ENCODE measurements around the gene NDE1. TPM values are rescaled to one million over a fixed set of nuclear protein-coding genes. Genes with fewer than 3 reads are reported as not detected.
A peak's percentile ranks its signal among the peaks of the same experiment; 100 is the strongest.

NDE1 gene
- polyA plus RNA-seq, 1 of the 3 experiments (the other 2 are of a cell fraction): 27.9 TPM

DNA sequence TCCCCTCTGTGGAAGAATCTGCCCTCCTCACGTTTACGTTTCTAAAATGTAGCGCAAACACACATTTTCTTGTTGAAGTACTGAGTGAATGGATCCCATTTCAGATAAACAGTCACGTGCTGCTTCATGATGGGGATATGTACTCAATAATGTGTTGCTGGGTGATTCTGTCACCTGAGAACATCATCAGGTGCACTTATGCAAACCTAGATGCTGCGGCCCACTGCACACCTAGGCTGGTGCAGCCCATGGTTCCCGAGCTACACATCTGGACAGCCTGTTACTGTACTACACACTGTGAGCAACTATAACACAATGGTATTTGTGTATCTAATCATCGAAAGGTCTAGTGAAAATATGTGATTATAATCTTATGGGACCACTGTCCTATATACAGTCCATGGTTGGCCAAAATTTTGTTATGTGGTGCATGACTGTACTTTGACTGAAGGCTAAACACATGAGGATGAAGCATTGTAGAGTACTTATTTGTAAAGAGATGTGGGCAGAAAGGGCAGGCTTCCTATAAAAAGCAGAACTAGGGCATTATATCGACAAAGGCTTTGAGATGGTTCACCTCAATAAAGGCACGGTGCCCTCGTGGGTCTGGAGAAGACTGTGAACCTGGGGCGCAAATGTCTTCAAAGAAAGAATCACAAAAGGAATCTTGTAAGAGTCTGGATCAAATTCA is 33.4 kb upstream of the NDE1 start:
- Histone ChIP-seq H3K4me1 (ENCODE audit: control insufficient read depth in 1 of 2, insufficient read depth in 2 of 2, low read depth in 1 of 2, low read length in 1 of 2) (peaks cover 0 to 10% of the 10 kb centered on the region in 2 experiments; a peak in 1 of 4 replicates), H3K36me3 (replicated peaks in 1 of 2; ENCODE audit: control insufficient read depth in 1 of 2, insufficient read depth in 2 of 2, low read length in 1 of 2) (peaks cover 44 to 70% of the 10 kb centered on the region in 2 experiments), H3K4me2 (no peak overlapping the region), H3K27ac (ENCODE audit: low read depth in 2 of 2, low read length in 1 of 2) (no peak overlapping the region), H3K9me3 (no peaks in the 10 kb centered on the region), H4K20me1 (ENCODE audit: insufficient read depth) (no peaks in the 10 kb centered on the region), H3F3A (replicated peaks; ENCODE audit: insufficient read depth) (no peaks in the 10 kb centered on the region), H3K79me2 (ENCODE audit: insufficient read depth) (no peaks in the 10 kb centered on the region), H3K9me2 (no peaks in the 10 kb centered on the region), H3K4me3 (ENCODE audit: low read depth in 2 of 2, low read length in 1 of 2) (no peak overlapping the region), H2AFZ (ENCODE audit: low read depth) (no peak overlapping the region), H3K27me3 (ENCODE audit: insufficient read depth) (no peaks in the 10 kb centered on the region), H3K9ac (no peak overlapping the region)
- POLR2A ChIA-PET: no interaction called here
- TF ChIP-seq, protein P1, sequence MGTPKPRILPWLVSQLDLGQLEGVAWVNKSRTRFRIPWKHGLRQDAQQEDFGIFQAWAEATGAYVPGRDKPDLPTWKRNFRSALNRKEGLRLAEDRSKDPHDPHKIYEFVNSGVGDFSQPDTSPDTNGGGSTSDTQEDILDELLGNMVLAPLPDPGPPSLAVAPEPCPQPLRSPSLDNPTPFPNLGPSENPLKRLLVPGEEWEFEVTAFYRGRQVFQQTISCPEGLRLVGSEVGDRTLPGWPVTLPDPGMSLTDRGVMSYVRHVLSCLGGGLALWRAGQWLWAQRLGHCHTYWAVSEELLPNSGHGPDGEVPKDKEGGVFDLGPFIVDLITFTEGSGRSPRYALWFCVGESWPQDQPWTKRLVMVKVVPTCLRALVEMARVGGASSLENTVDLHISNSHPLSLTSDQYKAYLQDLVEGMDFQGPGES (IDR thresholded peaks at IDR 0.05; ENCODE audit: low read depth, low read length): no peak
- TF ChIP-seq EZH2phosphoT487 (IDR thresholded peaks at IDR 0.05; ENCODE audit: borderline replicate concordance, low read depth) (no peak), TCF12 (IDR thresholded peaks at IDR 0.05) (no peak), FOXJ3 (CRISPR knock-in tag; IDR thresholded peaks at IDR 0.05) (no peak), GABPA (IDR thresholded peaks at IDR 0.05; ENCODE audit: low read depth) (no peak), ELF1 (IDR thresholded peaks at IDR 0.05) (no peak), YY1 (IDR thresholded peaks at IDR 0.05; ENCODE audit: low read depth) (no peak), SMC3 (IDR thresholded peaks at IDR 0.05; ENCODE audit: low read depth, low read length) (no peak), MEF2A (IDR thresholded peaks at IDR 0.05; ENCODE audit: borderline replicate concordance, low read depth) (no peak)
- TF ChIP-seq, protein P2, sequence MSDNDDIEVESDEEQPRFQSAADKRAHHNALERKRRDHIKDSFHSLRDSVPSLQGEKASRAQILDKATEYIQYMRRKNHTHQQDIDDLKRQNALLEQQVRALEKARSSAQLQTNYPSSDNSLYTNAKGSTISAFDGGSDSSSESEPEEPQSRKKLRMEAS (IDR thresholded peaks at IDR 0.05; ENCODE audit: low read depth): no peak
- DNase-seq: no peak
- WGBS (ENCODE audit: low lambda C conversion rate): 93% methylated on average over 11 of the region's 11 CpGs
- CTCF ChIA-PET: no interaction called here

DNA sequence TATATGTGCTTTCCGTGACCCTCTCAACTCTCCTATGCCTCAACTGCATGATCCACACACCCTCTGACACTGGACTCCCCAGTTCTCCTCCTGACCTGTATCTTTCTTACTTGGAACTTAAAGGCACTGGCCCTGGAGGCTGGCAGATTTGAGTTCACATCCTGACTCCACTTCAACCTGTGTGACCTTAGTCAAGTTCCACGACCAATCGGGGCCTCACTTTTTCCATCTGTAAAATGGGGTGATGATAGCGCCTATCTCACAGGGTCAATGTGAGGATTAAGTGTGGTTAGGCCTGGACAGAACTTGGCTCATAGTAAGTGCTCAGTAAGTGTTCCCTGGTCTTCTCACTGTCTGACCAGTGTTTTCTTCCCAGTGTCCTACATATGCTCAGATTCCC is 32.1 kb upstream of the NDE1 start:
- POLR2A ChIA-PET: no interaction called here

More for the DNA sequence above, 32.1 kb upstream of the NDE1 start:
- Histone ChIP-seq H3K9me3 (no peaks in the 10 kb centered on the region), H3K79me2 (ENCODE audit: insufficient read depth) (no peaks in the 10 kb centered on the region), H3K4me2 (no peak overlapping the region), H3K9ac (no peak overlapping the region), H3K36me3 (replicated peaks in 1 of 2; ENCODE audit: control insufficient read depth in 1 of 2, insufficient read depth in 2 of 2, low read length in 1 of 2) (peaks cover 51 to 67% of the 10 kb centered on the region in 2 experiments), H3K4me3 (ENCODE audit: low read depth in 2 of 2, low read length in 1 of 2) (no peak overlapping the region), H3K27me3 (ENCODE audit: insufficient read depth) (no peaks in the 10 kb centered on the region), H4K20me1 (ENCODE audit: insufficient read depth) (no peaks in the 10 kb centered on the region), H3F3A (replicated peaks; ENCODE audit: insufficient read depth) (no peaks in the 10 kb centered on the region), H3K4me1 (ENCODE audit: control insufficient read depth in 1 of 2, insufficient read depth in 2 of 2, low read depth in 1 of 2, low read length in 1 of 2) (peaks cover 0 to 10% of the 10 kb centered on the region in 2 experiments; a peak in 1 of 4 replicates), H3K9me2 (no peaks in the 10 kb centered on the region), H2AFZ (ENCODE audit: low read depth) (no peak overlapping the region), H3K27ac (ENCODE audit: low read depth in 2 of 2, low read length in 1 of 2) (0 out of 4 replicates have a peak overlapping the region, but pooled peaks of 1 of the 2 experiments have one; percentile 13)
- 97% methylated on average over 4 of the region's 4 CpGs for WGBS (ENCODE audit: low lambda C conversion rate)
- DNase-seq: no peak
- CTCF ChIA-PET: no interaction called here
- TF ChIP-seq NRF1 (IDR thresholded peaks at IDR 0.05; ENCODE audit: low read depth, low read length) (no peak), RFX5 (IDR thresholded peaks at IDR 0.05; ENCODE audit: low read length) (no peak), SMC3 (IDR thresholded peaks at IDR 0.05; ENCODE audit: low read depth, low read length) (no peak), POLR2AphosphoS5 (IDR thresholded peaks at IDR 0.05; ENCODE audit: low read depth, low read length) (no peak), CHD2 (IDR thresholded peaks at IDR 0.05; ENCODE audit: low read length, partially characterized antibody) (no peak), JUND (IDR thresholded peaks at IDR 0.05) (no peak), SIN3A (IDR thresholded peaks at IDR 0.05; ENCODE audit: borderline replicate concordance, low read depth, low read length) (no peak), GABPA (IDR thresholded peaks at IDR 0.05; ENCODE audit: low read depth) (no peak), YY1 (IDR thresholded peaks at IDR 0.05; ENCODE audit: low read depth) (no peak), FOSL2 (IDR thresholded peaks at IDR 0.05; ENCODE audit: borderline replicate concordance, low read depth) (no peak)
- TF ChIP-seq, protein P3, sequence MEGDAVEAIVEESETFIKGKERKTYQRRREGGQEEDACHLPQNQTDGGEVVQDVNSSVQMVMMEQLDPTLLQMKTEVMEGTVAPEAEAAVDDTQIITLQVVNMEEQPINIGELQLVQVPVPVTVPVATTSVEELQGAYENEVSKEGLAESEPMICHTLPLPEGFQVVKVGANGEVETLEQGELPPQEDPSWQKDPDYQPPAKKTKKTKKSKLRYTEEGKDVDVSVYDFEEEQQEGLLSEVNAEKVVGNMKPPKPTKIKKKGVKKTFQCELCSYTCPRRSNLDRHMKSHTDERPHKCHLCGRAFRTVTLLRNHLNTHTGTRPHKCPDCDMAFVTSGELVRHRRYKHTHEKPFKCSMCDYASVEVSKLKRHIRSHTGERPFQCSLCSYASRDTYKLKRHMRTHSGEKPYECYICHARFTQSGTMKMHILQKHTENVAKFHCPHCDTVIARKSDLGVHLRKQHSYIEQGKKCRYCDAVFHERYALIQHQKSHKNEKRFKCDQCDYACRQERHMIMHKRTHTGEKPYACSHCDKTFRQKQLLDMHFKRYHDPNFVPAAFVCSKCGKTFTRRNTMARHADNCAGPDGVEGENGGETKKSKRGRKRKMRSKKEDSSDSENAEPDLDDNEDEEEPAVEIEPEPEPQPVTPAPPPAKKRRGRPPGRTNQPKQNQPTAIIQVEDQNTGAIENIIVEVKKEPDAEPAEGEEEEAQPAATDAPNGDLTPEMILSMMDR (IDR thresholded peaks at IDR 0.05): no peak
- TF ChIP-seq, protein P4, sequence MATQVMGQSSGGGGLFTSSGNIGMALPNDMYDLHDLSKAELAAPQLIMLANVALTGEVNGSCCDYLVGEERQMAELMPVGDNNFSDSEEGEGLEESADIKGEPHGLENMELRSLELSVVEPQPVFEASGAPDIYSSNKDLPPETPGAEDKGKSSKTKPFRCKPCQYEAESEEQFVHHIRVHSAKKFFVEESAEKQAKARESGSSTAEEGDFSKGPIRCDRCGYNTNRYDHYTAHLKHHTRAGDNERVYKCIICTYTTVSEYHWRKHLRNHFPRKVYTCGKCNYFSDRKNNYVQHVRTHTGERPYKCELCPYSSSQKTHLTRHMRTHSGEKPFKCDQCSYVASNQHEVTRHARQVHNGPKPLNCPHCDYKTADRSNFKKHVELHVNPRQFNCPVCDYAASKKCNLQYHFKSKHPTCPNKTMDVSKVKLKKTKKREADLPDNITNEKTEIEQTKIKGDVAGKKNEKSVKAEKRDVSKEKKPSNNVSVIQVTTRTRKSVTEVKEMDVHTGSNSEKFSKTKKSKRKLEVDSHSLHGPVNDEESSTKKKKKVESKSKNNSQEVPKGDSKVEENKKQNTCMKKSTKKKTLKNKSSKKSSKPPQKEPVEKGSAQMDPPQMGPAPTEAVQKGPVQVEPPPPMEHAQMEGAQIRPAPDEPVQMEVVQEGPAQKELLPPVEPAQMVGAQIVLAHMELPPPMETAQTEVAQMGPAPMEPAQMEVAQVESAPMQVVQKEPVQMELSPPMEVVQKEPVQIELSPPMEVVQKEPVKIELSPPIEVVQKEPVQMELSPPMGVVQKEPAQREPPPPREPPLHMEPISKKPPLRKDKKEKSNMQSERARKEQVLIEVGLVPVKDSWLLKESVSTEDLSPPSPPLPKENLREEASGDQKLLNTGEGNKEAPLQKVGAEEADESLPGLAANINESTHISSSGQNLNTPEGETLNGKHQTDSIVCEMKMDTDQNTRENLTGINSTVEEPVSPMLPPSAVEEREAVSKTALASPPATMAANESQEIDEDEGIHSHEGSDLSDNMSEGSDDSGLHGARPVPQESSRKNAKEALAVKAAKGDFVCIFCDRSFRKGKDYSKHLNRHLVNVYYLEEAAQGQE (IDR thresholded peaks at IDR 0.05; ENCODE audit: low read depth, low read length): no peak
- TF ChIP-seq, protein P5, sequence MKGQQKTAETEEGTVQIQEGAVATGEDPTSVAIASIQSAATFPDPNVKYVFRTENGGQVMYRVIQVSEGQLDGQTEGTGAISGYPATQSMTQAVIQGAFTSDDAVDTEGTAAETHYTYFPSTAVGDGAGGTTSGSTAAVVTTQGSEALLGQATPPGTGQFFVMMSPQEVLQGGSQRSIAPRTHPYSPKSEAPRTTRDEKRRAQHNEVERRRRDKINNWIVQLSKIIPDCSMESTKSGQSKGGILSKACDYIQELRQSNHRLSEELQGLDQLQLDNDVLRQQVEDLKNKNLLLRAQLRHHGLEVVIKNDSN (IDR thresholded peaks at IDR 0.05; ENCODE audit: borderline replicate concordance, low read depth): no peak

All from SK-N-SH (cell line).